ENCODE measurements around the gene CRELD1. TPM values are rescaled to one million over a fixed set of nuclear protein-coding genes. Genes with fewer than 3 reads are reported as not detected.
A peak's percentile ranks its signal among the peaks of the same experiment; 100 is the strongest.

Gene CRELD1
- total and polyA plus RNA-seq, 9 of the 15 experiments (the other 6 are each of a cell fraction or from before 2014, with no cell fraction given), result 3.3 to 25.8 (median 16.5) TPM

- no peak for TF ChIP-seq CTCF (IDR thresholded peaks at IDR 0.05 in 2 of 3, conservative IDR thresholded peaks at IDR 0.05 in 1 of 3; ENCODE audit: insufficient read depth in 2 of 3, low read depth in 1 of 3, low read length in 3 of 3)
- TF ChIP-seq IRF2 (CRISPR knock-in tag; IDR thresholded peaks at IDR 0.05), result no peak
- TF ChIP-seq VEZF1 (CRISPR knock-in tag; IDR thresholded peaks at IDR 0.05), result peak; percentile 59
- no peak for TF ChIP-seq RBM39 (optimal IDR thresholded peaks at IDR 0.05; ENCODE audit: low read depth, low read length)
- no peak for TF ChIP-seq HMGXB4 (CRISPR knock-in tag; IDR thresholded peaks at IDR 0.05)
- no peak for TF ChIP-seq ZNF277 (CRISPR knock-in tag; IDR thresholded peaks at IDR 0.05; ENCODE audit: borderline replicate concordance)
- TF ChIP-seq STAG1 (CRISPR knock-in tag; IDR thresholded peaks at IDR 0.05; ENCODE audit: borderline replicate concordance), result no peak
- no peak for TF ChIP-seq POLR3A (IDR thresholded peaks at IDR 0.05; ENCODE audit: borderline replicate concordance, extremely low read depth, insufficient read depth, insufficient read length)
- no peak for TF ChIP-seq MTA2 (IDR thresholded peaks at IDR 0.05; ENCODE audit: low read depth)
- no peak for TF ChIP-seq ZNF398 (CRISPR knock-in tag; IDR thresholded peaks at IDR 0.05)
- peak; percentile 58 to 82; a peak in 3 of 4 replicates for TF ChIP-seq TRIM24 (IDR thresholded peaks at IDR 0.05)
- peak; percentile 99 for TF ChIP-seq ZNF316 (IDR thresholded peaks at IDR 0.05)
- TF ChIP-seq TSHZ1 (CRISPR knock-in tag; IDR thresholded peaks at IDR 0.05), result no peak
These were observed 43.4 kb downstream of the CRELD1 start (continued) for GRCh38 chr3:9976721-9977709.
